HG02623 (cell line): ENCODE data around the gene TIMELESS.
"Not testable (repeated sequence)": the region's sequence is repeated elsewhere in the genome, so short reads cannot be mapped to it uniquely, and the experiment has no call there.

ENCODE experiments used
- ATAC-seq: cut with Tn5 transposase; IDR thresholded peaks from one replicate; pipeline ENCODE4 v1.9.1; 2021; ENCODE audit warnings: moderate library complexity; ENCODE audit not compliant: unreplicated experiment

Gene TIMELESS

DNA sequence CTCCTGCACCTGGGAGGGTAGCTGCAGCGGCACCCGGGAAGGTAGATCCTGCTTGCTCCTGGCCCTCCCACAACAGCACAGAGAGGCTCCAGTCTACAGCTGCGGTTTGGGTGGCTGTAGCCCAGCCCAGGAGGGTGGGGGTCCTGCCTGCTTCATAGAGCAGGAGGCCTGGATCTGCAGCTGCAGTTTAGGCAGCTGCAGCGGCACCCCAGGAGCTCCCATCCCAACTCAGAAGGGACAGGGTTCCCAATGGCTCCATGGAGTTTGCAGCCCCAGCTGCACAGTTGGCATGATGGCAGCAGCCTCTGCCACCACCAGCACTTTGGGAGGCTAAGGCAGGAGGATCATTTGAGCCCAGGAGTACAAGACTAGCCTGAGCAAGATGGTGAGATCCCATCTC lies 38.5 kb downstream of the TIMELESS start:
- ATAC-seq, result no peak

- no peak for ATAC-seq
Observed at GRCh38 chr12:56408799-56409417, 40.3 kb downstream of the TIMELESS start.

GRCh38 chr12:56404227-56404626 lies 45.0 kb downstream of the TIMELESS start:
- not testable (repeated sequence) for ATAC-seq

- not testable (repeated sequence) for ATAC-seq
Observed at GRCh38 chr12:56401612-56402011, 47.6 kb downstream of the TIMELESS start.

DNA sequence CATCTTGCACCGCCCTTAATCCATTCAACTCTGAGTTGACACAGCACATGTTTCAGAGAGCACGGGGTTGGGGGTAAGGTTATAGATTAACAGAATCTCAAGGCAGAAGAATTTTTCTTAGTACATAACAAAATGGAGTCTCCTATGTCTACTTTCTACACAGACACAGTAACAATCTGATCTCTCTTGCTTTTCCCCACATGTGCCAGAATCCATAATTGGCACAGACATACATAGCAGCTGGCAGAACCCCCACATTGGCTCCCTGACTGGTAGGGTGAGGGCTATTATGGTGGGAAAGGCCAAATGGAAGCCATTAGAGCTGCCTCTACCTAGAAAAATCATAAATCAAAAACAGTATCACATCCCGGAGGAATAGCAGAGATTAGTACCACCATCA lies 48.1 kb downstream of the TIMELESS start:
- ATAC-seq, result not testable (repeated sequence)

- not testable (repeated sequence) for ATAC-seq
Observed at GRCh38 chr12:56399466-56399865, 49.8 kb downstream of the TIMELESS start.

GRCh38 chr12:56398324-56398723 lies 50.9 kb downstream of the TIMELESS start:
- ATAC-seq, result no peak

DNA sequence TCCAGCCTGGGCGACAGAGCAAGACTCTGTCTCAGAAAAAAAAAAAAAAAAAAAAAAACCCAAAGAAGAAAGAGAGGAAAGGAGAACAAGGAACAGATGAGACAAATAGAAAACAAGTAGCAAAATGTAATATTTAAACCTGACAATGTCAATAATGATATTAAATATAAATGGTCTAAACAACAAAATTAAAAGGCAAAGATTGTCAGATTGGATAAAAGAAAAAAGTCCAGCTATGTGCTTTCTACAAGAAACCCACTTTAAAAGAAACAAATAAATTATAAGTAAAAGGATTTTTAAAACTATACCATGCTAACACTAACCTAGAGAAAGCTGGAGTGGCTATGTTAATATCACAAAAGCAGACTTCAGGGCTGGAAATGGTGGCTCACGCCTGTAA lies 56.9 kb downstream of the TIMELESS start:
- no peak for ATAC-seq

GRCh38 chr12:56391721-56392120 lies 57.5 kb downstream of the TIMELESS start:
- ATAC-seq, result no peak

DNA sequence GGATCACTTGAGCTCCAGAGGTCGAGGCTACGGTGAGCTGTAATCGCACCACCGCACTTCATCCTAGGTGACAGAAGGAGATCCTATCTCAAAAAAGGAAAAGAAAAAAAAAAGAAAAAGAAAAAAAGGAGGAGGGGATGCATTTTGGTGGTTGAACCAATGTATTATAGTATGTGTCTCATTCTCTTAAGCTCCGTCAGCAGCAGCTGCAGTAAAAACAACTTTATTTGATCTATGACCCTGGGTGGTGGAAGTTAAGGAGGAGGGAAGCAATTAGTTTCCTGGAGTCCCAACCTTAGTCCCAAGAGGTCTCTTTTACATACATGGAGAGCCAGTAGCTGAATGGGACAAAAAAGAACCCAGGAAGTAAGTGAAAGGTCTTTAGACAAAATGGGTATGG lies 59.8 kb downstream of the TIMELESS start:
- no peak for ATAC-seq

DNA sequence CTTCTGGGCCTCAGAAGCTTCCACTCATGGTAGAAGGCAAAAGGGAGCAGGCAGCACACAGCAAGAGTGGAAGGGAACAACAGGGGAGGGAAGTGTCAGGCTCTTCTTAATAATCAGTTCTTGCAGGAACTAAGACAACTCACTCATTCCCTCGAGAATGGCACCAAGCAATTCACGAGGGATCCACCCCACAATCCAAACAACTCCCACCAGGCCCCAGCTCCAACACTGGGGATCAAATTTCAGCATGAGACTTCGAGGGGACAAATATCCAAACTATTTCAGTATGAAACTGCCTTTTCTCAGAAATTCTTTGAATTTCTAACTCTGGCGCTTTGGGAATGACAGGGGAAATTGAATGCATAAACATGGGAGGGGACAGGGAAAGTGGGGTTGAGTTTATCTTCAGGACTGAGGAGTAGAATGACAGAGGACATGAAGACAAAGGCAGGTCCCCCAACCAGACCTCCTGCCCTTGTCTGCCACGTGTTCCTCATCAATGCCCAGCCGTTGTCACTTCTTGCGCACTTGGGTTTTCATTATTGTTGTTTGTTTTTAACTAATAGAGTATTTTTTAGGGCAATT lies 62.0 kb downstream of the TIMELESS start:
- no peak for ATAC-seq

DNA sequence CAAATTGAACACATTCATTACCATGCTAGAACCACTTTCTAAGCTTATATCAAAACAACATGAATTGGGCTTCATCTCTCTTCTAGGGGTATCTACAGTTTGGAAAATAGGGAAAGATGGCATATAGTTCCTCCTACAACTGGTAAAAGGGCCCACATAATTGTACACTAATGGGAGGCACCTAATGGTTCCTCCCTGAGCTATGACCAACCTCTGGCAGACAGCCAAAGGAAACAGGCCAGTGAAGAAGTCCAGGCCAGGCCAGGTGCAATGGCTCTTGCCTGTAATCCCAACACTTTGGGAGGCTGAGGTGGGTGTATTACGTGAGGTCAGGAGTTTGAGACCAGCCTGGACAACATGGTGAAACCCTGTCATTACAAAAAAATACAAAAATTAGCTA lies 63.4 kb downstream of the TIMELESS start:
- no peak for ATAC-seq

DNA sequence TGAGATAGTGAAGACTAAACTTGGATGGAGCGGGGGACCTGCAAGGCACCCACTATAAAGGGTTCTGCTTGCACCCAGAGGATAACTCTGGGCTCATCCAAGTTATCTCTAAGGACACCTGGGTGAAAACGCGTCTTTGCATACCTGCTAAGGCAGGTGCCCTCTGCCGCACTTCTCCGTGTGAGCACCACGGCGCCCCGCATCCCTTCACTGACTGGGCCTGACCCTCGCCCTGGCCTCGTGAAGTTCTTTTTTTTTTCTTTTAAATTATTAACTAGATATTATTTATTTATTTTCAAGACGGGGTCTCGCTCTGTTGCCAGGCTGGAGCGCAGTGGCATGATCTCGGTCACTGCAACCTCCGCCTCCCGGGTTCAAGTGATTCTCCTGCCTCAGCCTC lies 66.6 kb downstream of the TIMELESS start:
- ATAC-seq, result no peak

- no peak for ATAC-seq
Observed at GRCh38 chr12:56377989-56378316, 71.3 kb downstream of the TIMELESS start.

DNA sequence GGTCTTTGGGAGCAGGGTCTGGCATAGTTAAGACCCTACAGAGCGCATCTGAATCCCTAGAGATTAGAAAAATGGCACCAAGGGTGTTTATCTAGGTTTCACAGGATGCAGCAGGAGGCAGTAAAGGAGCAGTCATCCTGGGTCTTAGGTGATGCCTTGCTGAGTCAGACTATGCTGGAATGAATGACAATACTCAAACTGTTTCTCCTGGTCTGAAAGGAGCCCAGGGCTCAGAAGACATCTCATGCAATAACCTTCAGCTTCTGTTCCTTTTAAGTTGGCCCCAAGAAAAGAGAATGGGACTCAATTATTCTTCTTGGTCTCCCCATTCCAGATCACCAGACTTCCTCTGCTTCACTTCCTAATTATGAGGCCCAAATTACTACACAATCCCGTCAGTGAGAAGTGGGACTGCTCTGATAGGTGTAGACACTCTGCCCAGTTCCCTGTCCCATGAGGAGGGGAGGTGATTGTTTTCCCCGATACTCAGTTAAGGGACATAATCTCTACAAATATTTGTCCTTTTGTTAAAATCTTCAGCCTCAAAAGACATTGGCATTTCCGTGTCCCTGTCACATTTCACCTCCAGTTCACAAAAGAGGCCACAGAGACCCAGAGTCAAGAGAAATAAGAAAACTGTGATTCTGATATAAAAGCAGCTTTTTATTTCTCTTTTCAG lies 71.8 kb downstream of the TIMELESS start:
- no peak for ATAC-seq

GRCh38 chr12:56375598-56376434 lies 73.4 kb downstream of the TIMELESS start:
- ATAC-seq, result peak; percentile 48

GRCh38 chr12:56374726-56375597 lies 74.3 kb downstream of the TIMELESS start:
- peak; percentile 32 for ATAC-seq

GRCh38 chr12:56373515-56373914 lies 75.7 kb downstream of the TIMELESS start:
- no peak for ATAC-seq

GRCh38 chr12:56366948-56367347 lies 82.3 kb downstream of the TIMELESS start:
- ATAC-seq, result no peak
